Lower leg skin (tissue), 3 donors: Measurements from ENCODE around the gene THAP5.

ENCODE experiments used
- POLR2A ChIP-seq, 2 donors: fragments of 450-650 bp; IDR thresholded peaks; one replicate each; pipeline ENCODE4 v1.6.1; 2016 to 2017; ENCODE audit warnings: antibody characterized with exemption in 2 of 2, mild to moderate bottlenecking in 1 of 2, moderate library complexity in 1 of 2
- TF ChIP-seq, protein P1 (sequence below), 3 donors: fragments of 450-650 bp; IDR thresholded peaks; one replicate each; pipeline ENCODE4 v1.5.1; 2016; ENCODE audit warnings: antibody characterized with exemption in 3 of 3, mild to moderate bottlenecking in 3 of 3, moderate library complexity in 2 of 3

DNA sequence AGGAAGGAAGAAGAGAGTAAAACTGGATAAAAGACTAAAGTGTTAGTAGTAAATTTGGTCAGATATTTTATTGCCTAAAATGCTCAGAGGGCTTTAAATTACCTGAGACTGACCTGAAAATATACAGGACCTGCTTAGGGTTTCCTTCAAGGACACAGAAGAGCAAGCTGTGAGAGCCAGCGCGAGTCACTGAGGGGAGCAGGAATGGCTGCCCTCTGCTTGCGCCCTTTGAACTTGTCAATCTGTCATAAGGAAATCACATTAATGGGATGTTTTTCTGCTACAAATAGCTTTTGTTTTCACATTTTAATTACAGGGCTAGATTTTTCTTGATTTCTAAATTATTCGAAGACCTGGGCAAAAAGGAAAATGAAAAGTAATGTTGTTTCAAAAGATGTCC, 27.1 kb upstream of the THAP5 start:
- TF ChIP-seq, protein P1, sequence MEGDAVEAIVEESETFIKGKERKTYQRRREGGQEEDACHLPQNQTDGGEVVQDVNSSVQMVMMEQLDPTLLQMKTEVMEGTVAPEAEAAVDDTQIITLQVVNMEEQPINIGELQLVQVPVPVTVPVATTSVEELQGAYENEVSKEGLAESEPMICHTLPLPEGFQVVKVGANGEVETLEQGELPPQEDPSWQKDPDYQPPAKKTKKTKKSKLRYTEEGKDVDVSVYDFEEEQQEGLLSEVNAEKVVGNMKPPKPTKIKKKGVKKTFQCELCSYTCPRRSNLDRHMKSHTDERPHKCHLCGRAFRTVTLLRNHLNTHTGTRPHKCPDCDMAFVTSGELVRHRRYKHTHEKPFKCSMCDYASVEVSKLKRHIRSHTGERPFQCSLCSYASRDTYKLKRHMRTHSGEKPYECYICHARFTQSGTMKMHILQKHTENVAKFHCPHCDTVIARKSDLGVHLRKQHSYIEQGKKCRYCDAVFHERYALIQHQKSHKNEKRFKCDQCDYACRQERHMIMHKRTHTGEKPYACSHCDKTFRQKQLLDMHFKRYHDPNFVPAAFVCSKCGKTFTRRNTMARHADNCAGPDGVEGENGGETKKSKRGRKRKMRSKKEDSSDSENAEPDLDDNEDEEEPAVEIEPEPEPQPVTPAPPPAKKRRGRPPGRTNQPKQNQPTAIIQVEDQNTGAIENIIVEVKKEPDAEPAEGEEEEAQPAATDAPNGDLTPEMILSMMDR (IDR thresholded peaks at IDR 0.05) = no peak
- no peak for TF ChIP-seq POLR2A (IDR thresholded peaks at IDR 0.05)
